Vagina (tissue), 2 donors: ENCODE data around the gene PDE7B.

Source experiments
- POLR2AphosphoS5 ChIP-seq, 2 donors: sonication (generic); formaldehyde crosslinking; IDR thresholded peaks; one replicate each; pipeline ENCODE4 v1.9.0; 2017; ENCODE audit warnings: antibody characterized with exemption in 2 of 2, mild to moderate bottlenecking in 2 of 2, low read depth in 1 of 2; ENCODE audit not compliant: insufficient read depth in 1 of 2
- TF ChIP-seq, protein P1 (sequence below), 3 experiments: fragments of 450-650 bp in 2 of 3; fragments of 200-600 bp in 1 of 3; sonication (generic) in 1 of 3; IDR thresholded peaks; one replicate each; pipeline ENCODE4 v1.5.1; 2017 to 2019; ENCODE audit warnings: antibody characterized with exemption in 3 of 3, mild to moderate bottlenecking in 2 of 3, moderate library complexity in 2 of 3

DNA sequence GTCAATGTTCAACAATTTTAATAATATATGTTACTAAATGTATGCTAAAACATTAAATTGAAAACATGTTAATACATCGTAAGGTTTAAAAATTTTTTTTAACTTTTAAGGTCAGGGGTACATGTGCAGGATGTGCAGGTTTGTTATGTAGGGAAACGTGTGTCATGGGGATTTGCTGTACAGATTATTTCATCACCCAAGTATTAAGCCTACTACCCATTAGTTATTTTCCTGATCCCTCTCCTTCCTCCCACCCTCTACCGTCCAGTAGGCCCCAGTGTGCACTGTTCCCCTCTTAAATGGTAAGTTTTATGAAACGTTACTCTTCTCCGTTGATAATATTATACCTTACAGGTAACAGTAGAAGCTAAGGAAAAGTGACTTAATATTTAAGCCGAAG, 15.8 kb downstream of the PDE7B start:
- TF ChIP-seq POLR2AphosphoS5 (IDR thresholded peaks at IDR 0.05; ENCODE audit: insufficient read depth in 1 of 2, low read depth in 1 of 2), result no peak
- TF ChIP-seq, protein P1, sequence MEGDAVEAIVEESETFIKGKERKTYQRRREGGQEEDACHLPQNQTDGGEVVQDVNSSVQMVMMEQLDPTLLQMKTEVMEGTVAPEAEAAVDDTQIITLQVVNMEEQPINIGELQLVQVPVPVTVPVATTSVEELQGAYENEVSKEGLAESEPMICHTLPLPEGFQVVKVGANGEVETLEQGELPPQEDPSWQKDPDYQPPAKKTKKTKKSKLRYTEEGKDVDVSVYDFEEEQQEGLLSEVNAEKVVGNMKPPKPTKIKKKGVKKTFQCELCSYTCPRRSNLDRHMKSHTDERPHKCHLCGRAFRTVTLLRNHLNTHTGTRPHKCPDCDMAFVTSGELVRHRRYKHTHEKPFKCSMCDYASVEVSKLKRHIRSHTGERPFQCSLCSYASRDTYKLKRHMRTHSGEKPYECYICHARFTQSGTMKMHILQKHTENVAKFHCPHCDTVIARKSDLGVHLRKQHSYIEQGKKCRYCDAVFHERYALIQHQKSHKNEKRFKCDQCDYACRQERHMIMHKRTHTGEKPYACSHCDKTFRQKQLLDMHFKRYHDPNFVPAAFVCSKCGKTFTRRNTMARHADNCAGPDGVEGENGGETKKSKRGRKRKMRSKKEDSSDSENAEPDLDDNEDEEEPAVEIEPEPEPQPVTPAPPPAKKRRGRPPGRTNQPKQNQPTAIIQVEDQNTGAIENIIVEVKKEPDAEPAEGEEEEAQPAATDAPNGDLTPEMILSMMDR (IDR thresholded peaks at IDR 0.05), result no peak
